Hepatocyte (in vitro differentiated cells): ENCODE results near the gene HSPB9.

ENCODE experiments used
- EZH2 ChIP-seq: fragments of 200-600 bp; sonication (generic); IDR thresholded peaks from 2 replicates; pipeline ENCODE4 v1.6.1; 2016; ENCODE audit warnings: antibody characterized with exemption, mild to moderate bottlenecking, borderline replicate concordance
- EZH2phosphoT487 ChIP-seq: fragments of 200-600 bp; sonication (generic); IDR thresholded peaks from one replicate; pipeline ENCODE4 v1.6.1; 2018; ENCODE audit warnings: antibody characterized with exemption, mild to moderate bottlenecking, low read depth, moderate library complexity; ENCODE audit not compliant: unreplicated experiment, severe bottlenecking
- TF ChIP-seq, protein P1 (sequence below): fragments of 200-600 bp; sonication (generic); IDR thresholded peaks from 2 replicates; pipeline ENCODE4 v1.5.1; 2016; ENCODE audit warnings: antibody characterized with exemption, mild to moderate bottlenecking; ENCODE audit not compliant: poor library complexity

- TF ChIP-seq, protein P1, sequence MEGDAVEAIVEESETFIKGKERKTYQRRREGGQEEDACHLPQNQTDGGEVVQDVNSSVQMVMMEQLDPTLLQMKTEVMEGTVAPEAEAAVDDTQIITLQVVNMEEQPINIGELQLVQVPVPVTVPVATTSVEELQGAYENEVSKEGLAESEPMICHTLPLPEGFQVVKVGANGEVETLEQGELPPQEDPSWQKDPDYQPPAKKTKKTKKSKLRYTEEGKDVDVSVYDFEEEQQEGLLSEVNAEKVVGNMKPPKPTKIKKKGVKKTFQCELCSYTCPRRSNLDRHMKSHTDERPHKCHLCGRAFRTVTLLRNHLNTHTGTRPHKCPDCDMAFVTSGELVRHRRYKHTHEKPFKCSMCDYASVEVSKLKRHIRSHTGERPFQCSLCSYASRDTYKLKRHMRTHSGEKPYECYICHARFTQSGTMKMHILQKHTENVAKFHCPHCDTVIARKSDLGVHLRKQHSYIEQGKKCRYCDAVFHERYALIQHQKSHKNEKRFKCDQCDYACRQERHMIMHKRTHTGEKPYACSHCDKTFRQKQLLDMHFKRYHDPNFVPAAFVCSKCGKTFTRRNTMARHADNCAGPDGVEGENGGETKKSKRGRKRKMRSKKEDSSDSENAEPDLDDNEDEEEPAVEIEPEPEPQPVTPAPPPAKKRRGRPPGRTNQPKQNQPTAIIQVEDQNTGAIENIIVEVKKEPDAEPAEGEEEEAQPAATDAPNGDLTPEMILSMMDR: no peak
- TF ChIP-seq EZH2: no peak
- TF ChIP-seq EZH2phosphoT487: no peak
These were observed 7.8 kb downstream of the HSPB9 start for GRCh38 chr17:42130310-42130936.
